Iris pigment epithelial cell (primary cell): ENCODE results near the gene ATP13A1.
A peak's percentile ranks its signal among the peaks of the same experiment; 100 is the strongest.

Experiments used
- DNase-seq: peaks from one replicate; pipeline ENCODE4 v3.0.0-alpha.2; 2011; ENCODE audit warnings: low read depth

ATP13A1 gene

DNA sequence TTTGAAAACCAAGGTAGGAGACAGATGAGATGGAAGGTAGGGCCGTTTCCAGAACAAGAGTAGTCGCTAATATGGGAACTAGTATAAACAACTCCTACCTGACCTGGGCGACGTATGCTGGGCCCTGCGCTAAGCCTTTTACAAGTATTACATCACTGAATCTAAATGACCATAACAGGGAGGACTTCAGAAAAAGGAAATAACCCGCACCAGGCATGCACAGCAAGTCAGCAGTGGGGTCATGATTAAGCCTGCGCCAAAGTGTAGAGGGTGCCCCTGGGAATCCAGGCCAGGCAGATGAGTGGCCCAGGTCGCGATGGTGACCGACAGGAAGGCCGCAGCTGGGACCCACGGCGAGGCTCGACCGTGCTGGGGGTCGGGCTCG, 613 bp downstream of the ATP13A1 start:
- peak; percentile 40 for DNase-seq

DNA sequence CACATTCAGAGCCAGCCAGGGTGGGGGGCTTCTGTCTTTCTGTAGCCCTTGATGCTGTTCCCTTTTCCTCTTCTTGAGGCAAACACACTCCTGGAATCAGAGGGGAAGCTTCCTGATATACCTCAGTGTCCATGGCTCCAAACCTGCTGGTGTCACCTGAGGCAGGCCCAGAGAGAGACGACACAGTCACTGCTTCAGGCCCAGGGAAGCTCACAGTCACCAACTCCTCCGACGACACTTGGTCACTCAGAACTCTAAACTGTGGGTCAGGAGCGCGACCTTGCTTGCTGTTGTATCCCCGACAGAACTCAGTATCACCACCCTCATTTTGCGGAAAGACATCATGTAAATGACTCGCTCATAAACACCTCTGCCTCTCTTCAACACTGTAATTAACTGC, 1.1 kb downstream of the ATP13A1 start:
- no peak for DNase-seq

DNA sequence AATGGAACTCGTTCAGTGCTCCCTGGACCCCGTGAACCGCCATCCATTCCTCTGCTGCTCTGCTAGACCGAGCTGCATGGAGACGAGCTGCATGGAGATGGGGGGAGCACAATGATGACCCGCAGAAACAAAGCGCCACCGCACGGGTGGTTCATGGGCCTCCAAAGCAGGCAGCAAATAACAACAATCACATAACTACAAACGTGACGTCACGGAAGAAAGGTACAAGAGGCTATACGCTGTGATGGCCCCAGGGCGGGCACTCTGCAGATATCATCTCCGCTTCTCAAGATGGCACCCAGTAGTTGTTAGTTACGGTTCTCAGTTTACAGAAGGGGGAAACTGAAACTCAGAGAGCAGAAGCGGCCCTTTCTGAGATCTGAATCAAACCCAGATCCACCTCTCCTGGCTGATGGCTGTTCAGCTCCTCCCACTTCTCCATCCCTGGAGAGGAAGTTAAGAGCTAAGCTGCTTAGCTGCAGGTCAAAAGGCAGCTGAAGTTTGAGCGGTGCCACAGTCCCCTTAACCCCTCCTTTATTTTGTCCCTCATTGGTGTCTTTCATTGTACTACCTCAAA, 1.7 kb downstream of the ATP13A1 start:
- DNase-seq: peak; percentile 49

DNA sequence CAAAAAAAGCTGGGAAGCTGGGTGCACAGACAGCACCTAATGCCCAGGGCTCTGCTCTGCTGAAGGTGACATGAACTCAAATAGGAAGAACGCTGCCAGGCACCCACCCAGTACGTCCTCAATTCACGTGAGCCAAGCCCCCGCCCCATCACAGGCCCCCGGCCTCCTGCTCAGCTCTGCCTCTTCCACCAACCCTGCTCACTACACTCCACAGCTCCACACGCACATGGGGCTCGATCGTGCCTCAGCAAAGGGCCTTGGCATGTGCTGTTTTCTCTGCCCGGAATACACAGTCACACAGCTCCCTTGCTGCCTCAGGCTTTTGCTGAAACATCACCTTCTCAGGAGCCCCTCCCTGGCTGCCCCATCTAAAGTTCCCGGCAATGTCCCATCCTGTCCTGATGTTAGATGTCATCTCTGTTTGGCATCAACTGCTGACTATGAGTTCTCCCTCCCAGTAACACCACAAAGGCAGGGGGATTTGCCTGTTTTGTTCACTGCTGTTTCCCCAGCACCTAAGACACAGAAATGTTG, 2.3 kb downstream of the ATP13A1 start:
- DNase-seq: no peak

DNA sequence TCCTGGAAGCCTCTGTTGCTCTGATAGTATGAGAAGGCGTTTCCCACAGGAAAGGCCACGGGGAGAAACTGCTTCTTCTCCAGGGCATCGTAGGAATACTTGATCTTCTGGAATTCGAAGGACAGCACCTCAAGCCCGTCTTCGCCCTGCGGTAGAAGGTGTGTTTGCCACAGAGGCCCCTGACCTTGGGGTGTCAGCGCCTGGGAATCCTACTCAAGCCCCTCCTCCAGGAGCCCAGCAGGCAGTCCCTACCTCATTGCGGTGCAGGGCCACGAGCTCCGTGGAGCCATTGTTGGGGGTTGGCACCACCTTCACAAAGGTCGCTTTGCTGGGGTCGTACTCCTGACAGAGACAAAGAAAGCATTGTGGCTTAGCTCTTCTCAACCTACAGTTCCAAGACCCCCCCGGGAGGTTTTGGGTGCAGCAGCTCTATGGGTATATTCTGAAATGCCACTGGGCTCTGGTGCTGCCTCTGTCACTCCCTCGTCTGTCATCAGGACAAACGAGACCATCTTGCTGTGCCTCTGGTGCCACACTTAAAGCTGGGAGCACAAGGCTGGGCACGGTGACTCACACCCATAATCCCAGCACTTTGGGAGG, 3.7 kb downstream of the ATP13A1 start:
- DNase-seq: no peak

DNA sequence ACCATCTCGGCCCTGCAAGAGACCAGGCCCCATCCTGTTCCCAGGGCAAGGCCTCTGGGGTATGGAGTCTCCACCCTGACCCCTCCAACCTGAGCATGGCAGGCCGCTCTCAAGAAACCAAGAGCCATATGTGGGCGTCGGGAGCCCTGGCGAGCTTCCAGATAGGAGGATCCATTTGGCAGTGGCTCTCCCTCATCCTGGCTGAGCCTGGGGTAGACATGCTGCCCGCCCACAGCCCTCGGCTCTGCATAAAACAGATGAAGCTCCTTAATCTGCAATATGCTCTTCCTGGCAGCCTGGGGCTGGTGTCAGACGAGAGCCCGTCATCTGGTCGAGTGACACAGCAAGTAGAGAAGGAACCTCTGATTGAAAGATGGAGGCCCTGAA, 6.1 kb downstream of the ATP13A1 start:
- no peak for DNase-seq

DNA sequence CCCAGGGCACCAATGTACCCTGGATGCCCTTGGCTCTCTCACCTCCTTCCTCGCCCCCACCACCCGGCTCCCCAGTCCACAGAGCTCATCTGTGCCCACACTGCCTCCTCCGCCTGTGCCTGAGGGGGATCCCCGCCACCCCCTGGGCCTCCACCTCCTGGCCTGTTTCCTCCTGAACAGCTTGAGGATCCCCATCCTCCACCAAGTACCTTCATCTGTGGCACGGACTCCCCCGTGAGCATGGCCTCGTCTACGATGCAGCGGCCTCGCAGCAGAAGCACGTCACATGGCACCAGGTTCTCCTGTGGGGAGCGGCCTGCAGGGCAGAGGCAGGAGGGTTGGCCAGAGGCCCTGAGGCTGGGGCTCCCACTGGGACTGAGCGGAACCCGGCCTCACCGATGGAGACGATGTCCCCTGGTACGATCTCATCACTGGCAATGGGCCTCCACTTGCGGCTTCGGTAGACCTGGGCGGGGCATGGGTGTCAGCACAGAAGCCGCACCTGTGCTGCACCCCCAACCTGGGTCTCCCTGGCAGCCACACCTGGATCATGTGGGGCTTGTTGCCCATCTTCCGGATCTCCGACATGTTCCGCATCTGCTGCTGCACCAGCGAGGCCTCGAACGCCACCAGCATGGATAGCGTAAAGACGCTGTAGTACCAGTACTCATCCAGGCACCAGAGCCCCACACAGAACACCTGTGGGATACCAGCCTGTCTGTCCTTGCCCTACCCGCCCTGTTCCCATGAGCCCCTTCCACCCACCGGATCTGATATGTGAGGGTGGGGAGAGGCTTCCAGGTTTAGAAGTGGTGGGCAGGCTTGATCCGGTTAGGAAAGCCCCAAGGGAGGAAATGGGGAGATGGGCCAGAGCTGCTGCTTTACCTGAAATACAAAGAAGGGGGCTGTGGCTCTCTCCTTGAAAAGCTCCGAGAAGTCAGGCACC, 6.8 kb downstream of the ATP13A1 start:
- DNase-seq: no peak

DNA sequence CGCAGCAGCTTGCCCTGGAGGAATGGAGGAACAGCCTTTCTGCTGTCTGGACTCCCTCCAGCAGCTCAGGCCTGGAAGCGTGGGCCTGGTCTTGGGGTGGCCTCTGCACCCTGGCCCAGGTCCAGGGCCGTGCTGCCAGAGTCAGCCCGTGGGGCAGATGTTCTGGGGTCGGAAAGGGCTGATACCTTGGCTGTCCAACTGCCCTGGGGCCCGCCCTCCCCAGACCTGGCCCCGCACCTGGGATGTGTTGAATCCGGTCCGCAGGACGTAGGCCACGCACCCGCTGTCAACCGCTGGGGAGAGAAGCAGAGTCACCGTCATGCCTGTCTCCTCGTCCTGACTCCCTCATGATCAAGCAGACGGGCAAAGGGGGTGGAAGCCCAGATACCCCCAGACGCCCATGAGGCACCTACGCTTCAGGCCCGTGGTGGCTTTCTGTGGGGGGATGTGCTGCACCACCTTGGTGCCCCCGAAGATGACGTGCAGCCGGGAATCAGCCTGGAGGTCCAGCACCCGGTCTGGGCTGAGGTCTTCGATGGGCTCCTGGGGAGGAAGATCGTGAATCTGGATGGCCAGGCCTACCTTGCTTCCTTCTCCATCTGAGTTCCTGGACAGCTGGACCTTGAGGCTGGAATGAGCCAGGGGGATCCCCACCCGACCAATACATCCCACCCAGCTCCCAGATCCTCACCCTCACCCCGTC, 7.7 kb downstream of the ATP13A1 start:
- no peak for DNase-seq

DNA sequence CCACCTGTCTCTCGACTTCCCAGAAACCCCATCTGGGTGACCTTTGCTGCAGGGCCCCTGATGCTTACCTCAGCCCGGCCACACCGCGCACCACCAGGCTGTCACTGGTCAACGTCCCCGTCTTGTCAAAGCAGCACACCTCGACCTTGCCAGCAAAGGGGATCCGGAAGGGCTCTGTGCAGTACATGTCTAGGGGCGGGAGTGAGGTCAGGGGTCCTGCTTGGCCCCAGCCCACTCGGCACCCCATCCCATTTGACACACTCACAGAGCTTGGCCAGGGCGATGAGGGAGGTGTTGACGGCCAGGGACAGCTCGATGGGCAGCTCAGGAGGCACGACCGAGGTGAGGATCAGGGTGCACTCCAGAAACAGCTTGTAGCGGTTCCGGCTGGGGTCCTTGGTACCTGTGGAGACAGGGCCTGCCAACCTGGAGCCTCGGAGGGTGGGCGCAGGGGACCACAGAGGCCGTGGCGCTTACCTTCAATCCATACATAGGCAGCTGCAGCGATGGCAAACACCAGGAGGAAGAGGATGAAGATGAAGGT, 8.4 kb downstream of the ATP13A1 start:
- no peak for DNase-seq

DNA sequence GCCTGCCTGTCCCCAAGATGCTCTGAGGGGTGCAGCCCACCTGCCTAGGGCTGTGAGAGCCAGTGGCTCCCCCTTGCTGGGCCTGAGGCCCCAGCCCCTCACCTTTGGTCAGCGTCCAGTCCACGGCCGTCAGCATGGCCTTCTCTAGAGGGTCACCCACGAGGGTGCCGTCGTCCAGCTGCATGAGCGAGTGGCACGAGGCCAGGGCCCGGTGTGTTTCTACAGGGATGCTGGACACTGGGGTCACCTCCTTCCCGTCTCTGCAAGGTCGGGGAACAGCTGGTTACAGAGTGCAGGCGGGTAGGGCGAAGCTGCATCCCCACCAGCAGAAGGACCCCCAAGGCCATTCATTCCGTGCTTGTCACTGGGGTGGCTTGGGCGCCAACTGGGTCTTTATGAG, 9.0 kb downstream of the ATP13A1 start:
- no peak for DNase-seq

DNA sequence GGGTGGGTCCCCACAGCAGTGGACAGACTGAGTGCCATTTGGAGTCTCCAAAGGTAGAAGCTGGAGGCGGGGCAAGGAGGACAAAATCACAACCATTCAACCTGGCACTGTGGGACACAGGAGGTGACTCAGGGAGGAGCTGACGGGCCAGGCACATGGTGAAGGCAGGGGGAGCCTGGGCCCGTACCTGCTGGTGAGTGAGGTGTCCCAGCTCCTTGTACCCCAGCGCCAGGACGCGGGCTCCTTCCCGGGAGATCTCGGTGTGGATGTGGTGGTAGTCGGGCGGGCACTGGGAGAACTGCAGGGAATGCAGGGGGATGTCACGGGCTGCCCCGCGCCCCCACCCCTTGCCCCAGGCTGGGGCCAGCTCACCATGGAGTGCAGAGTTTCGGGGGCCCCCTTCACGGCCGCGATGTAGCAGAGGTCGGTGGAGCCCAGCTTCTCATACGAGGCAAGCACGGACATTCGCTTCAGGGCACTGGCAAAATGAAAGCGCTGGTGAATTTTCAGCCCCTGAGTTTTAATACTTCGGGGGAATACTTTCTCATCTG, 9.8 kb downstream of the ATP13A1 start:
- no peak for DNase-seq

DNA sequence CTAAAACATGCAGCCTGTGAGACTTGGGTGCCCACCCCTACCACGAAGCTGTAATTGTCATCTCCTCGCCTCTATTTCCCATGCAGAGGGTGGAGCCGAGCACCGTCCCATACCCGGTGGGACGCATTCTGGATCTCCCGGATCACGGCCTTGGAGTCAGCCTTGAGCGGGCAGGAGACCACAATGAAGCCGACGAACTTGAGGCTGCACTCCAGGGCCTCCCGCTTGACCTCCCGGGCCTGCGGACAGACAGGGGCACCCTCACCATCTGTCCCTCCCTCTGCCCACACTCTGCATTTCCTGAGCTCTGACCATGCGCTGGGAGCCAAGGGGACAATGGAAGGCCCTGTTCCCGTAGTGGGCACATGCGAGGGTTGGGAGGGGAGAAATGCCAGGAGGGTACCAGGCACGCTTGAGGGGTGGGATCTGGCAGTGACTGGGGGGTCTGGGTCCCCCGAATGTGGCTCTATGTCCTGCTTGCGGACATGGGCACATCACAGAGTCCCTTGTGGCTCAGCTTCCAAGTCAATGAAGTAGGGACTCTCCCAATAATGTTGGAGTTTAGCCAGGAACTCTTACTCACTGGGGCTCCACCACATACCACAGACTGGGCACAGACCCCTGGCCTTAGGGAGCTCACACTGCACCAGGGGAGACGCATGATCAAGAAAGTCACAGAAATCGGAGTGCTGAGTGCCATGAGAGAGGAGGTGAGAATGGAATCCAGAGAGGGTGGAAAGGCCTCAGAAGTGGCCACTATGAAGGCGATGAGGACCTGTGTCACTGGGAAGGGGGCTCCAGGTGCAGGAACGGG, 10.8 kb downstream of the ATP13A1 start:
- DNase-seq: no peak

DNA sequence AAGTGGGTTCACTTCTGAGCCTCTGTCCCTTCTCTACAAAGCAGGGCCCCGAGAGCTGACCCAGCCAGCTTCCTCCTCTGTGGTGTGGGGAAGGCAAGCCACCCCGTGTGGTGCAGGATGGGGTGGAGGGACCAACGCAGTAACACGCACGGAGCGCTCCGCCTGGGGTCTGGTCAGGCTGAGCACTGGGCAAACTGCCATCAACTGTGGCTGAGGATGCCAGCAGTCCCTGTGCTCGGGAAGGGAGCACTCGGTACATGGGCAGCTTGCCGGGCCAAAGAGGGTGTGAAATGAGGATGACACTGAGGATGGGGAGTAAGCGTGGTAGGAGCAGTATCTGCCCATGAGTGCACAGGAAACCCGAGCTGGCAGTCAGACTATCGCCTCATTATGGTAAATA, 12.4 kb downstream of the ATP13A1 start:
- no peak for DNase-seq

DNA sequence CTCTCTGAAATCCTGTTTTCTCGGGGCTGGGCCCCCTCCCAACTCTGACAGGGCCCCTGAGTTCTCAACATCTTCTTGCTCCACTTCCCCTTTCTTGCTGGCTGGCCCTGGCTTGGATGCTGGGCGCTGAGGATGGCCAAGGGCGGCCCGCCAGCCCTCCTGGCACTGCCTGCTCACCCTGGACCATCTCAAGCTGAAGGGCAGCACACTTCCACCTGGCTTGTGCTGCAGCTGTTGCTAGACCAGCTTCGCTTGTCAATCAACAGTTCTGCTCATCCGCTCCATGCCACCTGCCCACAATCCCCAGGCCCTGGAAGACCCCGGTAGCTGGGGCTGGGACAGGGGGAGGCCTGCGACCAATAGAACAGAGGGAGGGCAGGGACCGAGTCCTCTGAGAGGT, 13.1 kb downstream of the ATP13A1 start:
- DNase-seq: no peak

DNA sequence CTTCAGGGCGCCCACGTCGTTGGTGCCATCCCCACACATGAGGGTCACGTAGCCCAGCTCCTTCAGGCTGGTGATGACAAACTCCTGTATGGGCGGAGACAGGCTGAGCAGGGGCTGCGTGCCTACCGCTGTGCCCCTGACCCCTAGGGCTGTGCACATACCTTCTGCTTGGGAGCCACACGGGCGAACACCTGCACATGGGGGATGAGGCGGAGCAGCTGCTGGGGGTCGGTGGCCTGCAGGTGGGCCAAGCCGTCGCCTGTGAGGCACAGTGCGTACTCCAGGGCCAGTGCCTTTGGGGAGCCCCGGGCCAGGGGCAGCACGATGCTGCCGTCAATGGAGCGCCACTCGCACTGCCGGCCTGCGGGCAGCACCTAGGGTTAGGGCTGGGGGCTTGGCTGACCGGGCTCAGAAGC, 13.9 kb downstream of the ATP13A1 start:
- DNase-seq: no peak

DNA sequence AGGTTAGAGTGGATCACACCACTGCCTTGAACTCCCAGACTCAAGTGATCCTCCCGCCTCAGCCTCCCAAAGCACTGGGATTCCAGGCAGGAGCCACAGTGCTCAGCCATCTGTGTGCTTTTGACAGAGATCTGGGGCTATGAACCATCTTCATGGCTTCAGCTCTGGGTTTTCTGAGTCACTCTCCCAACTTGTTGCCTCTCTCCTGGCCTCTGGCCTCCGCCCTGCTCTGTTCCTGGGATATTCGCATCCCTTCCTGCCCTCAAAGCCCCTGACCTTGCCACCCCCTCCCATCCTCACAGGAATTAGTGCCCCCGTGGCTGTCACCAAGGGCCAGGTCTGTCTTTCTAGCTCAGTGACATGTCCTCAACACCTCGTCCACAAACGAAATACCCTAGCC, 14.3 kb downstream of the ATP13A1 start:
- no peak for DNase-seq

DNA sequence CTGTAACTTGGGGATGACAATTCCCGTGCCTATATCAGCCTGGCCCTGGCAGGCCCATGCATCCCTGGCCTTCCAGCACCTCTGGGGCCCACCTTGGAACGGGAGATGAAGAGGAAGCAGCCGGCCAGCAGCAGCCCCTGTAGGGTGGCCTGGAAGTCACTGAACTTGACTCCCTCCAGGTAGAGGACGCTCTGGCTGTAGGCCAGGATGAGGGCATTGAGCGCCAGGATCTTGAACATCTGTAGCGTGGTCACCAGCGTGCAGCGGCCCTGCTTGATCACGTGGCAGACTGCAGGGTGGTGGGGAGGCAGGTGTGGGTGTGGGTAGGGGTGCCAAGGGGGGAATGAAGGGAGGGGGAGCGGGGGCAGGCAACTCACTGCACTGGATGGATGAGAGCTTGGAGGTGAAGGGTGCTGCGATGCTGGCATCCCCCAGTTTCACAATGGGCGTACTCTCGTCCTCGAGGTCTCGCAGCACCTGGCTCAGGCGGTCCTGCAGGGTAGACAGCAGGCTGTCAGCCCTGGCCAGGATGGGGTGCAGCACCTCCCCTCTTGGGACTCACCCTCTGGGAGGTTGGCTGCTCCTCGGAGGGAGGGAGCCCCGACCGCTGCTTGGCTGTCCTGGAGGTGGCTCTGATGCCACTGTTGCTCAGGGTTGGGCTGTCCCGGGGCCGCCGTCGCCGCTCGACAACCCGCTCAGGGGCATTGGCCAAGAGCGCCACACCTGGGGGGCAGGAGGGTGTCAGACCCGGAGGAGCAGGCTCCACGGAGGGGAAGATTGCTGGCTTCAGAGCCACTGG, 16.2 kb downstream of the ATP13A1 start:
- DNase-seq: no peak

DNA sequence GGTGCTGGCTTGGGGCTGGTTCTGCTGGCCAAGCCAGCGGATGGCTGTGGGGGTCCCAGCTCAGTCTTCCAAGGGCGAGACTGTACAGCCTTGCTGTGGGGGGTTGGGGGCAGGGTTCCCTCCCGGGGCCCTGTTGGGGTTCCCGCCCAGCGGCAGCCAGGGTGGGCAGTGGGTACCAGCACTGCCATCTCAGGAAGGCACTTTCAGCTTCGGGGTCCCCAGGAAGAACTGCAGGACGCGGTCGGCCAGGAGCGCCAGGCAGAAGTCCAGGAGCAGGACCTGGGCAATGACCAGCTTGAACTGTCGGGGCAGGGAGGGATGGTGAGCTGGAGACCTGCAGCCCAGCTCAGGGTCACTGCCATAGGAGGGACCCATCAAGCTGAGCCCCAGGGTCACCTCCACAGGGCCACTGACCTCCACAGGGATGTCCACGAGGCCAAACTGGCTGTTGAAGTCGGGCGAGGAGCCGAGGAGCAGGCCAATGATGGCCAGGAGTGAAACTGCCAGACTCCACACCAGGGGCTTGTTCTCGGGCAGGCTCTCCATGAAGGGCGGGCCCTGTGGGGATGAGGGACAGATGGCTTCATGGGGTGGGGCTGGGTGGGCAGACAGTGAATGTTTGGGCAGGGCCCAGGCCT, 18.1 kb downstream of the ATP13A1 start:
- DNase-seq: no peak

DNA sequence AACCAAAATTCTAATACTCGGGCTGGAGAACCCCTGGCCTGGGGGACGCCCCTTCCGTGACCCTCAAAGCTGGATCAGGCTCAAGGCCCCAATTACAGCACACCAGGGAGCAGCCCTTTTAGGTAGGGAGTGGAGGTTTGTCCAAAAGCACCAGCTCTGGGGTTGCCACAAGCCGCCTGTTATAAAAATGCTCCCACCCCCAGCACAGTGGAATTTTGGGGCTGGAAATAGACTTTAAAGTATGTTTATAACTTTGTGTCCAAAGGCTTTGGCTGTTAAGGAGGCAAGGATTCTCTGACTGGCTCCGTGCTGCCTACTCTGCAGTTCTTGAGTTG, 19.5 kb downstream of the ATP13A1 start:
- no peak for DNase-seq
